ENCODE results near the gene TMEM243. TPM values are rescaled to one million over a fixed set of nuclear protein-coding genes. Genes with fewer than 3 reads are reported as not detected.

TMEM243 gene
- total RNA-seq, 1 donor from 2014 or later = 21.8 TPM

DNA sequence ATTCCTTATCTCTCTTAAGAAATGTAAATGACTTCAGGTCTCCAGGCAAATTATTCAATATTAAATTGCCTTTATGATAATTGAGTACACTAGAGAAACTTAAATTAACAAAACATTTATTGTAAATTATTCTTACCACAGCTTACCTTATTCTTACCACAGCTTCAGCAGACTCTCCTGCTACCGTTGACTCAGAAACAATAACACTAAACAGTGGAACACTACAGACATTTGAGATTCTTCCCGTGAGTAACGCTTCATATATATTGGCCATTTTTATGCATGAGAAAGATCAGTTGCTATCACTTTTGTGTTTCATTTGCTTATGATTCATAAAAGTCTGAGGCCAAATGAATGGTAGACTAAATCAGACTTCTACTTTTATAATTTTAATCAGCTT is 28.7 kb downstream of the TMEM243 start:
- no peaks in the 10 kb centered on the region for H3K27me3 Mint-ChIP-seq (ENCODE audit: low read depth)
- H3K4me1 Mint-ChIP-seq = no peaks in the 10 kb centered on the region
- H3K27ac Mint-ChIP-seq (ENCODE audit: unreplicated experiment) = no peak overlapping the region
- TF ChIP-seq CTCF (conservative IDR thresholded peaks at IDR 0.05) = no peak
- no peak overlapping the region for H3K4me3 Mint-ChIP-seq
- H3K9me3 Mint-ChIP-seq = no peaks in the 10 kb centered on the region
- no peak for DNase-seq (ENCODE audit: low read depth, low spot score)
- H3K36me3 Mint-ChIP-seq (ENCODE audit: low read depth) = peaks cover 24% of the 10 kb centered on the region

- no peaks in the 10 kb centered on the region for H3K9me3 Mint-ChIP-seq
- no peak overlapping the region for H3K4me3 Mint-ChIP-seq
- no peak for TF ChIP-seq CTCF (conservative IDR thresholded peaks at IDR 0.05)
- H3K36me3 Mint-ChIP-seq (ENCODE audit: low read depth) = peaks cover 36% of the 10 kb centered on the region
- no peaks in the 10 kb centered on the region for H3K27me3 Mint-ChIP-seq (ENCODE audit: low read depth)
- H3K27ac Mint-ChIP-seq (ENCODE audit: unreplicated experiment) = no peak overlapping the region
- no peaks in the 10 kb centered on the region for H3K4me1 Mint-ChIP-seq
- no peak for DNase-seq (ENCODE audit: low read depth, low spot score)
These were observed 30.6 kb downstream of the TMEM243 start for GRCh38 chr7:87188930-87189329.

DNA sequence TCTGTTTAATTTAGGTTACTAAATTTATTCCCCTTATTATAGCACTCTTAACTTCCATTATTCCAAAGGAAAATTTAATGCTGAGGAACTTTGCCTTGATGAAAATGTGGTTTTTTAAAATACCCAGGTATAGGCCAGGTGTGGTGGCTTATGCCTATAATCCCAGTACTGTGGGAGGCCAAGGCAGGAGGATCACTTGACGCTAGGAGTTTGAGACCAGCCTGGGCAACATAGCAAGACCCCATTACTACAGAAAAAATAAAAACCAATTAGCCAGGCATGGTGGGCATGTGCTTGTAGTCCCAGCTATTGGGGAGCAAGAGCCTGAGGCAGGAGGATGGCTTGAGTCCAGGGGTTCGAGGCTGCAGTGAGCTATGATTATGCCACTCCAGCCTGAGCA is 32.4 kb downstream of the TMEM243 start:
- Mint-ChIP-seq H3K4me1 (no peaks in the 10 kb centered on the region), H3K9me3 (no peaks in the 10 kb centered on the region), H3K27ac (ENCODE audit: unreplicated experiment) (no peak overlapping the region), H3K36me3 (ENCODE audit: low read depth) (peaks cover 35% of the 10 kb centered on the region), H3K27me3 (ENCODE audit: low read depth) (no peaks in the 10 kb centered on the region), H3K4me3 (no peak overlapping the region)
- no peak for DNase-seq (ENCODE audit: low read depth, low spot score)
- TF ChIP-seq CTCF (conservative IDR thresholded peaks at IDR 0.05) = no peak

DNA sequence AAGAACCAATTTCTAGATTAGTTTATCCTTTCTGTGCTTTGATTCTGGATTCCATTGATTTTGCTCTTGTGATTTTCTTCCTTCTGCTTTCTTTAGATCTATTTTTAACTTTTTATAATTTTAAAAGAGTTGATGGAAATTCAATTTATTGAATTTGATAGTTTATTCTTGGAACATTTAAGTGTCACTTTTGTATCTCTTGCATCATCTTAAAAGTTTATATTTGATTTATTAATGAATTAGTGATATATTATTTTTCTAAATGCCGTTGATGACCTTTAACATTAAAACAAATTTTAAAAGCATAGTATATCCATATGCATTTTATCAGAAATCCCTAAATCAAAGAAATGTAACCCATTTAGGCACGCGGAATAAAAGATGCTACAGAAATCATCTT is 40.4 kb downstream of the TMEM243 start:
- Mint-ChIP-seq H3K27me3 (ENCODE audit: low read depth) (no peaks in the 10 kb centered on the region), H3K4me3 (no peak overlapping the region), H3K27ac (ENCODE audit: unreplicated experiment) (no peak overlapping the region), H3K36me3 (ENCODE audit: low read depth) (peaks cover 28% of the 10 kb centered on the region), H3K4me1 (no peaks in the 10 kb centered on the region), H3K9me3 (no peaks in the 10 kb centered on the region)
- TF ChIP-seq CTCF (conservative IDR thresholded peaks at IDR 0.05) = no peak
- DNase-seq (ENCODE audit: low read depth, low spot score) = no peak

DNA sequence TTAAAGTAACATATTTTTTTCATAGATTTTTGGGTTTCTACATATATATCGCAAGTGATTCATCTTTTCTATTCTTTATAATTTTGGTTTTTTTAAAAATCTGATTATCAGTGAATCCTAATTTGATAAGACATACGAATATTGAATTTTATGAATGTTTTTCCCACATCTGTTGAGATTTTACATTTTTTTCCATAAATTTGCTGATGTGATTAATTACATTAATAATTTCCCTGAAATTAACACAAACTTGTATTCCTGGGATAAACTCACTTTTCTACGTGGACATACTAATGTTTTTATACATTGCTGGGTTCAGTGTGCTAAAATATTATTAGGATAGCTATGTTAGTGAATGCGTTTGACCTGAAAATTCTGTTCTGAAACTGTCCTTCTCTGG is 41.2 kb downstream of the TMEM243 start:
- peaks cover 24% of the 10 kb centered on the region for H3K36me3 Mint-ChIP-seq (ENCODE audit: low read depth)
- DNase-seq (ENCODE audit: low read depth, low spot score) = no peak
- no peak for TF ChIP-seq CTCF (conservative IDR thresholded peaks at IDR 0.05)
- H3K27me3 Mint-ChIP-seq (ENCODE audit: low read depth) = no peaks in the 10 kb centered on the region
- no peaks in the 10 kb centered on the region for H3K4me1 Mint-ChIP-seq
- H3K27ac Mint-ChIP-seq (ENCODE audit: unreplicated experiment) = no peak overlapping the region
- H3K9me3 Mint-ChIP-seq = no peaks in the 10 kb centered on the region
- H3K4me3 Mint-ChIP-seq = no peak overlapping the region

- Mint-ChIP-seq H3K4me1 (no peaks in the 10 kb centered on the region), H3K27ac (ENCODE audit: unreplicated experiment) (no peak overlapping the region), H3K4me3 (no peak overlapping the region), H3K27me3 (ENCODE audit: low read depth) (no peaks in the 10 kb centered on the region), H3K36me3 (ENCODE audit: low read depth) (peaks cover 23% of the 10 kb centered on the region), H3K9me3 (no peaks in the 10 kb centered on the region)
- DNase-seq (ENCODE audit: low read depth, low spot score) = no peak
- no peak for TF ChIP-seq CTCF (conservative IDR thresholded peaks at IDR 0.05)
These were observed 46.1 kb downstream of the TMEM243 start for GRCh38 chr7:87173471-87173870.
